LoVo (cell line): ENCODE data around the gene NADK2.

Experiments used
- DNase-seq: peaks from one replicate; pipeline ENCODE4 v3.0.0-alpha.2; 2016; ENCODE audit warnings: low spot score

Gene NADK2

DNA sequence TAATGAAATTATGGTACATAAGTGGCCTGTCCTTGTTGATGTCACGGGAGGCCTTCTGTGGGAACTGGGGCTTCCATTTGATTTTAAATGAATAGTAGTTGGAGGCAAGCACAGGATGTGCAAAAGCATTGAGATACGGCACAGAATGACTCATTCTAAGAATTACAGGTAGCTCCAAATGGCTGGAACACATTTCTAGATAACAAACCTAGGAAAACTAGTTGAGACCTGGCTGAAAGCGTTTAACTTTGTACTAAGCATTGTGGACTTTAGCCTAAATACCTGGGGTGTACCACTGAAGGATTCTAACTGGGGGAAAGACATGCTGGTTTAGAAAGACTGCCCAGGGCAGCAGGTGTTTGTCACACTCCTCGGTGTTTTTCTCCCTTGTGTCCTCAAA is 80.4 kb downstream of the NADK2 start:
- no peak for DNase-seq

DNA sequence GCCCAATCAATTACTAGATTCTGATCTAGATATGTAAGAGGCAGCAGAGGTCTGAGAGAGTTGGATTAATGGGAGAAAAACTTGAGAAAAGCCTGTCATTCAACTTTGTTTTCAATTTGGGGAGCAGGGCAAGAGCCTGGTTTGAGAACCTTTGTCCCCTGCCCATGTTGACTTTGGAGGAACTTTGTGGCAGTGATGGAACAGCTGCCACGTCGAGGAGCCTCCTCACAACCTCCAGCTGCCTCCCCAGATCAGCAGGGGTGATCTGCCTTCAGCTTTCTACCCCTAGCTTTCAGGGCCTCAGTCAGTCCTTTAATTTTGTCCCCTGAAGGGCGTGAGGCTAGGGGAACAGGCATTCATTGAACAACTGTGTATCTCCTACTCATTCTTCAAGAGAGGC is 81.1 kb downstream of the NADK2 start:
- no peak for DNase-seq

DNA sequence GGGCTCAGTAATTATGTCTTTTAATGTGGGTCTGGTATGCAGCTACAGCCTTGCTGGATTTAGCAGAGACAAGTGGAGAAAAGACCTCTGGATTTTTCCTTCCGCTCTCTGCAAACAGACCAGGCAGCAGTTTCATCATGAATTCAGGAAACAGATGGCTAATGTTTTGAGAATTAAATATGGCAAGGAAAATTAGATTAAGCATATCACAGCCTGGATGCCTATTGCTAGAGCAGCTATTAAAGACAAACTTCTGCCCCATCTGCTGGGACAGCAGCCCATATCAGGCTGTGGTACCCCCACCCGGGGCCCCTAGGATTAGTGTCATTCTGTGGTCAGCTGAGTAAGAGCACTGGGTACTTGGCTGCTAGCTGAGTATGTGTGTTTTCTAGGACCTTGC is 83.6 kb downstream of the NADK2 start:
- DNase-seq, result no peak

DNA sequence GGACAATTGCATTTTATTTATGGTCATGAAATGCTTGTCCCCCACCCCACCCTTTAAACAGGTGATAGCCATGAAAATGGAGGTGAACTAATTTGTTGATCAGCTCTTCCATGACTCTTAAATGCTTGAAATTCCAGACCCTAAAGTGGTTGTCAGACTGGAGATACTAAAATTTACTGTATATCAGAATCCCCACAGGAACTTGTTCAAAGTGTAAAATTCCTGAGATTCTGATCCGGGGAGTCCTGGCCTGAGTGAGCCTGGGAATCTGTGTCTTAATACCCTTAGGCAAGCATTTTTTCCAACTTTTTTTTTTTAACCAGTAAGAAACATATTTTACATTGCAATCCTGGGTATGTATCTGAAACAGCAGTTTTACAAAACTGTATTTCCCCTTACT is 85.1 kb downstream of the NADK2 start:
- no peak for DNase-seq

DNA sequence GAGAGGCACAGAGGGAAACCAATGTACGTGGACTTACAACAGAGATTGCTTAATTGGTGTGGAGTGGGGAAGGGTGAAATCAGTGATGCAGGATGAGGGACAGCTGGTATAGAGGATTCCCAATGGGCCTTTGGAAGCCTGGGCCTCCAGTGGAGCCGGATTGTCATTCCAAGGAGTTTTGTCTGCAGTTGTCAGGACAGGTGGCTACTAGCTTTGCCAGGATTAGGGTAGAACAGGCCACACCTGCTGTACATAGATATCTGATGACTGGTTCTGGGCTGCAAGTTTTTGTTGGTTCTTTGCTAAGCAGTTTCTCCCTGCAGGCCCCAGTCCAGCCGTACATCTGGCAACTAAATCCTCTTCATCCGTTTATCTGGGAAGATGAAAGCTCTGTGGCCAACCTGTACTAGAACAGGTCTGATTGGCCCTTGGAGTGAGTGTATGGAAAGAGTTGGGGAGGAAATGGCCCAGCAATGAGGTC is 85.6 kb downstream of the NADK2 start:
- DNase-seq, result no peak

DNA sequence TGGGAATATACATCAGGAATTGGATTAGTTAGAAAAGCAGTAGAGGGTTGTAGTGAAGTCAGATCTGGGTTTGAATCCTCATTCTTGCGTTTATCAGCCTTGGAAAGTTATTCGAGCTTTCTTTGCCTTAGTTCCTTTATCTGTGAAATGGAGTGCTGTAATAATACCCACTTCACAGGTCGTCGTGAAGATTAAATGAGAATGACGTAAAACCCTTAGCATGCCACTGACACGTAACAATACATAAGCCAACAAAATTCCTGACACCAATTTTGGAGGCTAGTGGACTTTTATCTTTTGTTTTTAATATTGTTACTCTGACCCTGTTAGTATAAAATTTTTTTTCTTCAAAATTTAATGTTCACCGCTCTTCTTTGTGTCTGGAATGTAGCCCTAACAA is 86.4 kb downstream of the NADK2 start:
- no peak for DNase-seq

DNA sequence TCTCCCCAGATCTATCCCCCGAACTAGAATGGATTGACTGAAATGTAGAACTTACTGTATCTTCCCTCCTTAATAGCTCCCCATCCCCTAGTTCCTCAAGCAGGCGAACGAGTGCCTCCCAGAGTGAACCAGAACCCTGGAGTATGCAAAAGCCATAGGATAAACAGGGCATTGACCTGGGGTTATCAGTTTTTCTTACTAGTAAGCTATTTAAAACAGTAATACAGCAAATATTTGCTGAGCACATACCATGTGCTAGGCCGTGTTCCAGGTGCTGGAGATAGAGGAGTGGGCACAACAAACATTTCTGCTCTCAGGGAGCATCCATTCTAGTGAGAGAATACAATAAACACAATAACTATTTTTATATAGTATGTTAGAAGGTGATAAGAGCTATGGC is 88.0 kb downstream of the NADK2 start:
- DNase-seq, result no peak

DNA sequence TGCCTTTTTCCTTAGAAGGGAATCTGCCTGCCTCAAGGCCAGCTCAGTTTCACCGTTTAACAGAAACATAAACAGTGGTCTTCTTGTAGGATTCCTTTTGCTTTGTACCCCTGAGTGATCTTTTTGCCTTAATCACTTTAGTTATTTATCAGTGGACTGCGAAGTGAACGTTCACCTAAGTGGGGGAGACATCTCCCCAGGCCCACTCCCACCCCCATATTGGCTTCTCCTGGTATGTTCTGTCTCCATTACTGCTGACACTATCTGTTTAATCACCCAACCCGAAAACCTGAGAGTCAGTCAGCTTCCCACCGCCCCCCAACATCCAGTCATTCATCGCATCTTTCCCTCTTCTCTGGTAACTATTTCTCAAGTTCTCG is 88.4 kb downstream of the NADK2 start:
- DNase-seq, result no peak

DNA sequence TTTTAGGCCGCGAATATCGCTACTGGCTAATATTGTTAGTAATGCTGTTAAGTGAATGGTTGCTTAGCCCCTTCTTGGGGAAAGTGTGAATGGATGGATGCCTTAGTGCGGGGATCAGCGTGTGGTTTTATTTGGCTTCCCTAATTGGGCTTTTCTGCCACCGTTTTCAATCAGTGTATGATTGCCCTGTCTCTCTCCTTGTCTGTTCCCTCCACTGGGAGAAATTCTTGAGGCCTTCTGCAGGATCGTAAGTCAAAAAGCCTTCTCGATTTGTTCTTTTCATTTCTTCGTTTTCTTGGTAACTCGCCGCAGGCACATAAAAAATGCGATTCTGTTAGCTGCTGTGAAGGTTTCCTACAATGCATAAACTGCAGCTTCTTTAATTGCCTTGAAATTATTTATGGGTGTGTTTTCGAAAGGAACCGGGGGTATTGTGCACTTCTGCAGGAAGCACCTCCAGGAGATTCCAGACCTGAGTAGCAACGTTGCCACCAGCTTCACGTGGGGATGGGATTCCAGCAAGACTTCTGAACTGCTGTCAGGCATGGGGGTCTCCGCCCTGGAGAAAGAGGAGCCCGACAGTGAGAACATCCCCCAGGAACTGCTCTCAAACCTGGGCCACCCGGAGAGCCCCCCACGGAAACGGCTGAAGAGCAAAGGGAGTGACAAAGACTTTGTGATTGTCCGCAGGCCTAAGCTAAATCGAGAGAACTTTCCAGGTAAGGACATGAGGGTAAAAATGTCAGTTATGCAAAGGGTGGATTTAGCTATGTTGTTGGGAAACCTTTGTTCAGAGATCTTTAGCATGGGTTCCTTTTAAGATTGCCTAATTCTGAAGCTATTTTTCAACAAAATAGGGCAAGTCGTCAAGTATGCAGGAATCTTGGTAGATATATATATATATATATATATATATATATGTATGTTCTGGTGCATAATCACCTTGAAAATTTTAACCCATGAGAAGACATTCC is 89.1 kb downstream of the NADK2 start:
- DNase-seq, result peak; percentile 7

DNA sequence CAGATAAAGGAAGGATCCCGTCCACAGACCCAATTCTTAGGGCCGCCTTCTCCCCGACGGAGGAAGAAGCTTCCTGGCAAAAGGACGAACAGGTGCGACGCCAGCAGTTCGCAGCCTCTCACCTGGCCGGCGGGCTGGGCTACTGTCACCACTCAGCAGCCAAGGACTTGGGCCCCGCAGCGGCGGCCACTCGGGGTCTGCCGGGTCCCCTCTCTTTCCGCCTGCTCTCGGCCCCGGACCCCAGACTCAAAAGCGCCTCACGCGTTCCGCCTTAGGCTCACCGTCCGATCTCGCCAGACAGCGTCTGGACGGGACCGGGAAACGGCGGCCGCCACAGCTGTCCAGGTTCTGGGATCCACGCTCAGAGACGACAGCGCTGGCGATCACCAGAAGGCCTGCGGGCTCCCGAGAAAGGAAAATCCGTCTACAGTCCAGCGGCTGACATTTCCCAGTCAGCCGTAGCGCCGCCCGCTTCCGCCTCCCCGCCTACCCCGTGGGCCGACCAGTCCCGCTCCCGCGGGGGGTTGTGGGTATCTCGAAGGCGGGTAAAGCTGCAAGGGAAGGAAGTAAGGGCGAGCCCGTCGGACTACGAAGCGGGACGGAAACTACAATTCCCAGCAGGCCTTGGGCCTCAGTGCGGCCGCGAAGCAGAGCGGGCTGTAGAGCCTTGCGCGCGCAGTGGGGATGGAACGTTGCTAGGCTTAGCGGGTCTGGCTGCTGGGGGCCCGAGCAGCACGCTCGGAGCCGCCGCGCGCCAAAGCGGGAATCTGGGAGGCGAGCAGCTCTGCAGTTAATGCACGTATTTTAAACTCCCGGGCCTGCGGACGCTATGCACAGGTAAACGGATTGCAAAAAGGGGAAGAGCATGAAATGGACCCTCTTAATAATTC is 90.0 kb downstream of the NADK2 start, which contains the start of the genes LMBRD2 and SKP2:
Gene LMBRD2, minus strand, starts transcription at position 454 of the 890 bp plus-strand sequence. CDS start 8,538 bp downstream, outside the sequence.
Gene SKP2, plus strand, starts transcription at position 678 of the 890 bp plus-strand sequence. Its CDS starts 152 bp downstream, at position 830.
- peak; percentile 100 for DNase-seq

DNA sequence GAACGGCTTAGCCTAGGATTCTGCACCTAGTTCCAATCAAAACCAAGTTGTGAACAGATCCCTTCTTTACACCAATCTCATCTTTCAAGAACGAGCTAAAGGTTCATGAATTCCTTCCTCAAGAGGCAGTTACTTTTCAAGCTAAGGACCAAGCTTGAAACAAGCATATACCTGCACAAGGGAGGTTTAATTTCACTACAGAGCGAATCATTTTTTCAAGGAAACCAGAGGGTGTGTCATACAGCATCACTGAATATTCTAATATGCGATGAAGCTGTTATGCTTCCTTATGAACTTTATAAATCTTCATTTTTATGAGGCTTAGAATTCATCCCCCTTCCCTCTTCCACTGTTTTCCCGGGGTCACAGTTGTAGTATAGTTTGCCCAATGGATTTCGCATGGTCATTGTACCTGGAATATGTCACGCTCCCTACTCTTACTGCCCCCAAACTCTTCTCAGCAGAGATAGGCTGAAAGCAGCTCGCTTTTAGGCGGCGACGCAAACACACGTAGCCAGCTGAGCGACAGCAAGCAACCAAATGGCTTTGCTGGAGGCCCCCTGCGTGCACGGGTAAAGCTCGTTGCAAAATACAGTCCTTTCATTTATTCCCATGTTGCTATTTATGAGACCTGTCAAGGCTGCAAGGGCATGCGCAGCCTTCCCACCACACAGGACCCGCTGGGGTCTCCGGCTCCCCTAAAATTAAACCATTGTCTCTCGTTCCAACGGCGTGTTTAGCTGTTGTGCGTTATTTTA is 90.9 kb downstream of the NADK2 start:
- DNase-seq, result peak; percentile 73

DNA sequence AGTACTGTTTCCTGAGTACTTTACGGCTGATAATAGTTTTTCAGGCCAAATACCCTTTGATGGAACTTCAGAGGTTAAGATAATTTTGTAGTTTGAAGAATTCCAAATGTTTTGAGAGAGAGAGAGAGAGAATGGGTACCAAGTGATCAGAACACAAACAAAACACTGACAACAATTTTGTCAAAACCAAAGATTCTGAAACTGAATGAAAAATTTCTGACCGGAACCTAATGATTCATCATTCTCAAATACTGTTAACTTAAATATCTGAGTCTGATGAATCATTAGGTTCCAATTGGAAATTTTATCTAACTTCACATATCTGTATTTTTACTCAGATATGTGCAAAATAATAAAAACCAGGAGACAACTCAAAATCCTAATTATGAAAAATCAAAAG is 94.0 kb downstream of the NADK2 start:
- DNase-seq, result no peak

DNA sequence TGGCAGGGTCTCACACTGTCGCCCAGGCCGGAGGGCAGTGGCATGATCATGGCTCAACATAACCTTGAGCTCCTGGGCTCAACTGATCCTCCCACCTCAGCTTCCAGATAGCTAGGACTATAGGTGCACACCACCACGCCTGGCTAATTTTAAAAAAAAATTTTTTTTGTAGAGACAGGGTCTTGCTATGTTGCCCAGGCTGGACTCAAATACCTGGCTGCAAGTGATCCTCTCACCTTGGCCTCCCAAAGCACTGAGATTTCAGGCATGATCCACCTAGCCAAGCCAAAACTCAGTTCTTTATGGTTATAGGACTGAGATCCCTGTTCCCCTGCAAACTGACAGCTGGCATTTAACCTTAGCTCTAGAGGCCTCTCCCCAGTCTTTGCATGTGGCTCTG is 95.3 kb downstream of the NADK2 start:
- DNase-seq, result no peak

DNA sequence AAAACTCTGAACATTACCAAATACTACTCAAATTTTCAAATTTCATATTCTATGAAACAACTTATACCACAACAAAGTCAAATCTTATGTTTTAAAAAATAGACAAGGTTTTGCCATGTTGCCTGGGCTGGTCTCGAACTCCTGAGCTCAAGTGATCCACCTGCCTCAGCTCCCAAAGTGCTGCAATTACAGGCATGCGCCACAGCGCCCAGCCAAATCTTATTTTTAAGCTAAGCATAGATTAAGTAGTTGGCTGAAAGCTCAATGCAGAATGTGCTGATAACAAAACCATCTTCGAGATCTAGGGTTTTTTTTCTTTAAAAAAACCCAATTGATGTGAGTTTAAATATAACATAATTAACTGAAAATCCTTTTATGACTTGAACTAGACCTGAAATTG is 96.4 kb downstream of the NADK2 start:
- DNase-seq, result no peak
